Vagina (tissue), 2 donors: ENCODE data around the gene PTPRE. TPM values are rescaled to one million over a fixed set of nuclear protein-coding genes. Genes with fewer than 3 reads are reported as not detected.

Source experiments
- DNase-seq, 2 donors: peaks; one replicate each; pipeline ENCODE4 v3.0.0-alpha.2; 2017; ENCODE audit errors: extremely low spot score in 2 of 2
- H3K27ac ChIP-seq: fragments of 200-600 bp; sonication (generic); one replicate; pipeline ENCODE4 v1.5.1; 2019
- H3K27me3 ChIP-seq: fragments of 200-600 bp; sonication (generic); one replicate; pipeline ENCODE4 v1.5.1; 2019
- H3K36me3 ChIP-seq, 2 donors: fragments of 200-600 bp; sonication (generic); one replicate each; pipeline ENCODE4 v1.5.1; 2017 to 2019
- H3K4me1 ChIP-seq: fragments of 200-600 bp; sonication (generic); one replicate; pipeline ENCODE4 v1.5.1; 2019
- H3K4me3 ChIP-seq, 2 donors: fragments of 200-600 bp; sonication (generic); 1 replicate in 1 of 2; 2 replicates in 1 of 2; pipeline ENCODE4 v1.5.1; 2016 to 2019
- H3K9me3 ChIP-seq: fragments of 200-600 bp; sonication (generic); one replicate; pipeline ENCODE4 v1.5.1; 2019
- POLR2A ChIP-seq, 2 donors: fragments of 450-650 bp; IDR thresholded peaks; one replicate each; pipeline ENCODE4 v1.6.1; 2017; ENCODE audit warnings: antibody characterized with exemption in 2 of 2, mild to moderate bottlenecking in 2 of 2, moderate library complexity in 2 of 2
- POLR2AphosphoS5 ChIP-seq, 2 donors: sonication (generic); formaldehyde crosslinking; IDR thresholded peaks; one replicate each; pipeline ENCODE4 v1.9.0; 2017; ENCODE audit warnings: antibody characterized with exemption in 2 of 2, mild to moderate bottlenecking in 2 of 2, low read depth in 1 of 2; ENCODE audit not compliant: insufficient read depth in 1 of 2
- intact Hi-C: fragments of 100-400 bp; cut with DNase I; formaldehyde crosslinking; loops from one replicate; pipeline ENCODE4 v1.15.1; 2023
- total RNA-seq: library from RNA; depleted of rRNA; stranded (reverse); fragments of >200 nt; gene quantifications from one replicate; pipeline ENCODE4 v1.2.3, GENCODE V29; 2016
- TF ChIP-seq, protein P1 (sequence below), 3 experiments: fragments of 450-650 bp in 2 of 3; fragments of 200-600 bp in 1 of 3; sonication (generic) in 1 of 3; IDR thresholded peaks; one replicate each; pipeline ENCODE4 v1.5.1; 2017 to 2019; ENCODE audit warnings: antibody characterized with exemption in 3 of 3, mild to moderate bottlenecking in 2 of 3, moderate library complexity in 2 of 3

PTPRE gene
- total RNA-seq, 1 donor from 2014 or later, result 77.6 TPM

DNA sequence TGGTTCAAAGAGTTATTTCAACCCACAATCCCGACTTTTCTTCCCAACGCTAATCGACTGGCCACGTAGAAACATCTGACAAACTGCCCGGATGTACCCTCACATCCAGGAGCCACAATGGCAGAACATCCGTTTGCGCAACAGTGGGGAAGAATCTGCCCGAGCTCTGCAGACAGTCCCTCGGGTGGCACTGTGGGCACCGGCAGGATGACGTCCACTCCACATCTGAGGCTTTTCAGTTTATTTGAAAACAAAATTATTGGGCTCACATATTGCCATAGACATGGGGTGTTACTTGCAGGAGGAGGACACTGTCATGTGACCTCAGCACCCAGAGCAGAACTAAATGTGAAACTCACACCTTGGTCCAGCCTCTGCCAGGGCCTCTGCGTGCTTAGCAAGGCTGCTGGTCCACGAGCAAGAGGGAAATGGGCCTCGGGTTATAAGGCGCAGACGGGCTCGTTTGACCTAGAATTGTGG, 135.3 kb downstream of the PTPRE start:
- intact Hi-C loops, result no loop called here
- no peaks in the 10 kb centered on the region for H3K36me3 ChIP-seq
- no peak for DNase-seq
- no peak overlapping the region for H3K4me3 ChIP-seq
- no peak overlapping the region for H3K27ac ChIP-seq
- TF ChIP-seq, protein P1, sequence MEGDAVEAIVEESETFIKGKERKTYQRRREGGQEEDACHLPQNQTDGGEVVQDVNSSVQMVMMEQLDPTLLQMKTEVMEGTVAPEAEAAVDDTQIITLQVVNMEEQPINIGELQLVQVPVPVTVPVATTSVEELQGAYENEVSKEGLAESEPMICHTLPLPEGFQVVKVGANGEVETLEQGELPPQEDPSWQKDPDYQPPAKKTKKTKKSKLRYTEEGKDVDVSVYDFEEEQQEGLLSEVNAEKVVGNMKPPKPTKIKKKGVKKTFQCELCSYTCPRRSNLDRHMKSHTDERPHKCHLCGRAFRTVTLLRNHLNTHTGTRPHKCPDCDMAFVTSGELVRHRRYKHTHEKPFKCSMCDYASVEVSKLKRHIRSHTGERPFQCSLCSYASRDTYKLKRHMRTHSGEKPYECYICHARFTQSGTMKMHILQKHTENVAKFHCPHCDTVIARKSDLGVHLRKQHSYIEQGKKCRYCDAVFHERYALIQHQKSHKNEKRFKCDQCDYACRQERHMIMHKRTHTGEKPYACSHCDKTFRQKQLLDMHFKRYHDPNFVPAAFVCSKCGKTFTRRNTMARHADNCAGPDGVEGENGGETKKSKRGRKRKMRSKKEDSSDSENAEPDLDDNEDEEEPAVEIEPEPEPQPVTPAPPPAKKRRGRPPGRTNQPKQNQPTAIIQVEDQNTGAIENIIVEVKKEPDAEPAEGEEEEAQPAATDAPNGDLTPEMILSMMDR (IDR thresholded peaks at IDR 0.05), result no peak
- TF ChIP-seq POLR2AphosphoS5 (IDR thresholded peaks at IDR 0.05; ENCODE audit: insufficient read depth in 1 of 2, low read depth in 1 of 2) (no peak), POLR2A (IDR thresholded peaks at IDR 0.05) (no peak)
- no peaks in the 10 kb centered on the region for H3K9me3 ChIP-seq
- peaks cover 7% of the 10 kb centered on the region for H3K4me1 ChIP-seq
- H3K27me3 ChIP-seq, result no peaks in the 10 kb centered on the region

DNA sequence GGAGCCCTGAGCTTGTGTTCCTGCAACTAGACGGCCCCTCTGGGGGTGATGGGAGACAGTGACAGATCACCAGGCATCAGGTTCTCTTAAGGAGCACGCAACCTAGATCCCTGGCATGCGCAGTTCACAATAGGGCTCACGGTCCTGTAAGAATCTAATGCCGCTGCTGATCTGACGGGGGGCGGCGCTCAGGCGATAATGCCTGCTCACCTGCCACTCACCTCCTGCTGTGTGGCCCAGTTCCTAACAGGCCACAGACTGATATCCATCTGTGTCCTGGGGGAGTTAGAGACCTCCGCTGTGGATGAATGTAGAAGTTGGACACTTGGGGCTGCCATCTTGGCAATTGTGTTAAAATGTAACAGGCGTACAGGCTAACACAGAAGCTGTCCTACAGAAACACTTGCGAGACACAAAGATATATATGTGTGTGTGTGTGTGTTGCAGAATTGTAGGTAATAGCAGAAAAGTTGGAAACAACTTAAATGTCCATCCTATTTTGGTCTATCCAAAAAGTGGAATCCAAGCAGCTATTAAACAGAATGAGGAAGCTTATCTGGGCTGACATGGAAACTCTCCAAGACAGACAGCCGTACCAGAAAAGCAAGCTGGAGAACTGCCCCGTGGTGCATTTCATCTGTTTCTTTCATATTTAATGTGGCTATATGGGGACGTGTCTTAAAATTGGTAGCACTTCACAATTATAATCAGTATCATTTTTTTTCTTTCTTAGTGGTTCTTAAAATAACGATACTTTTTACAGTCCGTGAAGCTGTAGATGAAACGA, 136.5 kb downstream of the PTPRE start:
- intact Hi-C loops, result no loop called here
- peaks cover 8% of the 10 kb centered on the region for H3K4me1 ChIP-seq

DNA sequence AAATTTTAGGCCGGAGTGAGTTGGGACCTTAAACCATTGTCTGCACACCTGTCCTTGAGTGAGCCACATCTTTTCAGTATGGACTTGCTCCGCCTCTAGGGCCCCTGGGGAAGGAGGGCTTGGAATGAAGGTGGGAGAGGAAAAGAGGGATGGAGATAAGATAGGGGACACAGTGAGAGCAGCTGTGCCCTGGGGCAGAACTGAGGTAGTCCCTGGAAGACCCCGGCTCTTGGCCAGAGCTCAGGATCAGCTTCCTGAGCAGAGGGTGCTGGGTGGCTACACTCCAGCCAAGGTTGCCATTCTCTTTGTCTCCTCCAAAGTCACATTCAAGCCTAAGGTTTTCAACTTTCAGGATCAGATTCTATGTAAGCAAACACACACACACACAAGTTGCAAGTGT, 137.3 kb downstream of the PTPRE start:
- no peaks in the 10 kb centered on the region for H3K9me3 ChIP-seq
- peaks cover 8% of the 10 kb centered on the region for H3K4me1 ChIP-seq
- no peaks in the 10 kb centered on the region for H3K36me3 ChIP-seq
- TF ChIP-seq POLR2A (IDR thresholded peaks at IDR 0.05), result no peak
- no peak overlapping the region for H3K4me3 ChIP-seq
- H3K27ac ChIP-seq, result no peak overlapping the region
- DNase-seq, result no peak
- H3K27me3 ChIP-seq, result no peaks in the 10 kb centered on the region
- intact Hi-C loops, result no loop called here

More for the DNA sequence above, 136.5 kb downstream of the PTPRE start:
- TF ChIP-seq, protein P1 (IDR thresholded peaks at IDR 0.05), result no peak
- no peak for TF ChIP-seq POLR2A (IDR thresholded peaks at IDR 0.05)
- TF ChIP-seq POLR2AphosphoS5 (IDR thresholded peaks at IDR 0.05; ENCODE audit: insufficient read depth in 1 of 2, low read depth in 1 of 2), result no peak
- no peak overlapping the region for H3K4me3 ChIP-seq
- no peaks in the 10 kb centered on the region for H3K36me3 ChIP-seq
- DNase-seq, result no peak
- no peak overlapping the region for H3K27ac ChIP-seq
- no peaks in the 10 kb centered on the region for H3K9me3 ChIP-seq
- no peaks in the 10 kb centered on the region for H3K27me3 ChIP-seq

DNA sequence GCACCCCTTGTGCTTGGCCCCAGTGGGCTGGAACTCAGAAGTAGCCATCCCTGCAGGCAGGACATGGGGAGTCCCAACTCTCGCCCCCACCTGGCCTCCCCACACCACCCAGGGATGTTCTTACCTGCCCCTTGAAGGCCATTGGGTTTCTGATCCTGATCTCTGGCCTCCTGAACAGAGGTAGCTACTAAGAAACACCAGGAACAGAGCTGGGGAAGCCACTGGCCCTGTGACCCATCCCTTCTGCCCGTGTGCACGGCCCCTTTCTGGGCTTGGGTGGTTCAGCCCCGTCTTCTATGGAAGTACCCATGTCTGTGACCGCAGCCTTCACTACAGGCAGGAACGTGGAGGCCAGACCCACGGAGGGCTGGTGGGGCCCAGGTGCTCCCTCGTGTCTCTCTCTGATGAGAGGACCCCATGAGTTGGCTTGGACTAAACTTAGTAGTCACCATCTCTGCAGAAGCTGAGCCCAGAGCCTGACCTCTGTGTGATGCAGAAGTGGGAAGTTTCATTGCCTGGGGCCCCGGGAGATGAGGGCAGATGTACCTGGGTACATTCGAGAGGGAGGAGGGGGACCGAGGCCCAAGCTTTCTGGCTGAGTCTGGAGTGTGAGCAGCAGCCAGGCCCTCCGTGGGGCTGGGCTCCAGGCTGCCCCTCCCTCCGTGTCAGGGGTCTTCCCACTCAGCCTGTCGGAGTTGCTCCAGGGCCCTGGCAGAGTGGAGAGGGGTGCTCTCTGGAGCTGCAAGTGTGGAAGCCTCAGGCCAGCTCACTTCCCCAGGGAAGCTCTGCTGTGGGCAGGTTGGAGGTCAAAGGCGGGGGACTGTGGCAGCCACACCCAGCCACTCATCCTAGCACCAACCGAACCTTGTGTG, 138.3 kb downstream of the PTPRE start:
- intact Hi-C loops, result no loop called here
- H3K27ac ChIP-seq, result no peak overlapping the region
- no peak for DNase-seq

DNA sequence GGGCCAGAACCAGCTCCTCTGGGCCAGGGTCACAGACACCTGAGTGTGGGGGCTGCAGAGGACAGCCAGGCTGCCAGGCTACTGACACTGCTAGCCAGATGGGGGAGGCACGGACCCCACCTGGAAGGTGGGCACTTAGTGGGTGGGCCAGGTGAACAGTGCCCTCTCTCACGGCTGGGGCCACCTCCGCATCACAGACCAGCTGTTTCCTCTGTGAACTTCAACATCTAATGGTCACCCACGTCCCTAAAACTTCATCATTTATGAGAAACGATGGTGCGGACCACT, 138.9 kb downstream of the PTPRE start:
- Histone ChIP-seq H3K9me3 (no peaks in the 10 kb centered on the region), H3K27me3 (no peaks in the 10 kb centered on the region), H3K4me3 (no peak overlapping the region), H3K36me3 (no peaks in the 10 kb centered on the region), H3K4me1 (peaks cover 12% of the 10 kb centered on the region), H3K27ac (no peak overlapping the region)
- intact Hi-C loops, result no loop called here
- TF ChIP-seq POLR2AphosphoS5 (IDR thresholded peaks at IDR 0.05; ENCODE audit: insufficient read depth in 1 of 2, low read depth in 1 of 2), result no peak
- no peak for TF ChIP-seq POLR2A (IDR thresholded peaks at IDR 0.05)
- TF ChIP-seq, protein P1 (IDR thresholded peaks at IDR 0.05), result no peak
- no peak for DNase-seq

More for the DNA sequence above, 138.3 kb downstream of the PTPRE start:
- peaks cover 8% of the 10 kb centered on the region for H3K4me1 ChIP-seq
- no peak overlapping the region for H3K4me3 ChIP-seq
- H3K9me3 ChIP-seq, result no peaks in the 10 kb centered on the region
- TF ChIP-seq, protein P1 (IDR thresholded peaks at IDR 0.05), result no peak
- no peak for TF ChIP-seq POLR2A (IDR thresholded peaks at IDR 0.05)
- TF ChIP-seq POLR2AphosphoS5 (IDR thresholded peaks at IDR 0.05; ENCODE audit: insufficient read depth in 1 of 2, low read depth in 1 of 2), result no peak
- no peaks in the 10 kb centered on the region for H3K27me3 ChIP-seq
- no peaks in the 10 kb centered on the region for H3K36me3 ChIP-seq
